Body of pancreas (tissue), 4 donors: Measurements from ENCODE around the gene ARHGAP6.

Source experiments
- CTCF ChIP-seq, 7 experiments: fragments of 450-650 bp in 4 of 7; fragments of 200-600 bp in 3 of 7; sonication (generic) in 3 of 7; IDR thresholded peaks; one replicate each; pipeline ENCODE4 v1.5.1; 2016 to 2019; ENCODE audit warnings: antibody characterized with exemption in 7 of 7
- POLR2A ChIP-seq, 3 donors: fragments of 450-650 bp; IDR thresholded peaks; one replicate each; pipeline ENCODE4 v1.6.1; 2016; ENCODE audit warnings: antibody characterized with exemption in 3 of 3, mild to moderate bottlenecking in 2 of 3

- TF ChIP-seq CTCF (IDR thresholded peaks at IDR 0.05) (no peak), POLR2A (IDR thresholded peaks at IDR 0.05) (no peak)
These were observed 493.3 kb downstream of the ARHGAP6 start for GRCh38 chrX:11172415-11172814.
